GM19397 (cell line): Measurements from ENCODE around the gene ACOT12.
"Not testable (repeated sequence)": the region's sequence is repeated elsewhere in the genome, so short reads cannot be mapped to it uniquely, and the experiment has no call there.

Experiments
- ATAC-seq: cut with Tn5 transposase; IDR thresholded peaks from one replicate; pipeline ENCODE4 v1.9.1; 2021; ENCODE audit warnings: mild to moderate bottlenecking, moderate library complexity; ENCODE audit not compliant: unreplicated experiment

Gene ACOT12

GRCh38 chr5:81393783-81394718, at the start of gene ACOT12:
Gene ACOT12 (minus strand): TSS chr5:81394134. CDS start chr5:81394114, 20 bp downstream.
- no peak for ATAC-seq

- ATAC-seq: no peak
Observed at GRCh38 chr5:81435023-81435422, 41.1 kb upstream of the ACOT12 start.

- ATAC-seq: no peak
Observed at GRCh38 chr5:81429985-81430384, 36.1 kb upstream of the ACOT12 start.

- no peak for ATAC-seq
Observed at GRCh38 chr5:81429363-81429762, 35.4 kb upstream of the ACOT12 start.

DNA sequence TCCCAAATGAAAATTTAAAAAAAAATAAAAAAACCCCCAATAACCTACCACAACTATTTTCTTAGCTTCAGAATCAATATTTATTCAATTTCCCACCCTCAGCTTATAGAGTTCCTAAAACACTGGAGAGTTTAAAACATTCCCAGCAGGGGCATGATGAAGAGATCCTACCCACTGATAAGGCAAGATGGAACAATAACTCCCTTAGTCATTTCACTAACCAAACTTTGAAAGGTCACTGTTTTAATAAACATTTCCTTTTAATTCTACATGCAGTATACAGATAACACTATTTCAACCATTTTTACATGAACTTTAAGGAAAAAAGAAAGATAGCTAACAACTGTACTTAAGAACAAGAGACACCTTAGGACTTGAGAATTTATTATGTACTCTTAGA, 34.9 kb upstream of the ACOT12 start:
- no peak for ATAC-seq

GRCh38 chr5:81428446-81428845, 34.5 kb upstream of the ACOT12 start:
- no peak for ATAC-seq

DNA sequence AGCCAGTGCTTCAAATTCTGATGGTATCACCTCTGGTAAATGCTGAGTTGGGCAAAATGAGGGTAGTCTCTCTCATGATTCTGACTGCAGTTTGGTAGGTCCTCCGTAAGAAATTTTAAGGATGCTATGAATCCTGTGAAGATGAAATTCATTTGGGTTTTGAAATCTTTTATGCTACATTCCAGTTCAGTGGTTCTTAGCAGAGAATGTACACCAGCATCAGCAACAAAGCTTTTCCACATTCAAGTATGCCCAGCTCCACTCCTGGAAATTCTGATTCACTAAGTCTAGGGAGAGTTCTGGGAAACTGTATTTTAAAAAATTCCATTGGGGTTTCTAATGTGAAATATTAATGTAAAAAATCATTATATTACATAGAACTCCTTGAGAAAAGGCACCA, 33.6 kb upstream of the ACOT12 start:
- no peak for ATAC-seq

GRCh38 chr5:81426359-81427030, 32.6 kb upstream of the ACOT12 start:
- no peak for ATAC-seq

DNA sequence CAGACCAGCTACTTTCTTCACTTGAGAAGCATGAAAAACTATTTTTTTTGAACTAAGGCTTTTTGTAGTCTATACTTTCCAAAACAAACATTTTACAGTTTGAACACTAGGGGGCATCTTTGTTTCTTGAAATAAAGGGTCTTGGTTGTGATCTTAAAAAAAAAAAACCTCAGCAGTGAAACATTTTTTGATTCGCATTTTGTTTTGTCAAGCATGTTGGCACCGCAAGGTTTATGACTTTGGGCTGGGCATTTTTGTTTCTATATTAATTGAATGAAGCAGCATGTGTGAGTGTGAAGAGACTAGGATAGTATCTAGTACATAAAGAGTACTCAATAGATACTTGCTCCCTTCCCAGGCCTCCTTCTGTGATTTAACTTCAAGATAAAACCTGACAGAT, 31.6 kb upstream of the ACOT12 start:
- ATAC-seq: no peak

- ATAC-seq: no peak
Observed at GRCh38 chr5:81424728-81425127, 30.8 kb upstream of the ACOT12 start.

DNA sequence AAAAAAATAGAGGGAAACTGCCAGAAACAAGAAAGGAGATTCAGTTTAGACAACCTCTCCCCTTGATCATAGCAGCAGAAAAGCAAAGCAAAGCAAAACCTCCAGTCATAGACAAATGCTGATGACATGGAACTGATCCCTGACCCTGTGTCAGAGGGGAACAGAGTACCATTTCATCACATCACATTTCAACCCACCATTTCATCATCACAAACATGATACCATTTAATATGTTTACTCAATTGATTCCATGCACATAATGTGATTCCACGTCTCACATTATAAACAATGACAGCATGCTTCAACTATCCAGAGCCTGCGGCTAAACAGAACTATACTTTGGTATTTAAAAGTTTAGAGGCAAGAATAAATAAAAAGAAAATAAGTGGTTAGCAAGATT, 28.7 kb upstream of the ACOT12 start:
- no peak for ATAC-seq

GRCh38 chr5:81420039-81420667, 26.2 kb upstream of the ACOT12 start:
- no peak for ATAC-seq

- no peak for ATAC-seq
Observed at GRCh38 chr5:81418606-81419005, 24.7 kb upstream of the ACOT12 start.

DNA sequence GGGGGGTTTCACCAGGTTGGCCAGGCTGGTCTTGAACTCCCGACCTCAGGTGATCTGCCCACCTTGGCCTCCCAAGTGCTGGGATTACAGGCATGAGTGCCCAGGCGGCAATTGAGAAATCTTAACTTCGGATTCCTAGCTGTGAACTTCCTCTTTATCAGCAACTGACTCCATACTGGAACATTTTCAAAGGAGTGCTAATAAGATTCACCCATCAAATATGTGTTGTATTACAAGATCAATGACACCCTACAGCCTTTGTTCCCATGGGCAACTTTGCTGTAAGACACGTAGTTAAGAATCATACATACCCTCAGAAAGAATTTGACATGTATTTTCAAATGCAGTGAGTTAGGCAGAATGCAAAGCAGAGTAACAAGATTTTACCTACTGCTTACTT, 23.1 kb upstream of the ACOT12 start:
- ATAC-seq: no peak

- ATAC-seq: no peak
Observed at GRCh38 chr5:81409896-81410295, 16.0 kb upstream of the ACOT12 start.

GRCh38 chr5:81409361-81409760, 15.4 kb upstream of the ACOT12 start:
- ATAC-seq: no peak

GRCh38 chr5:81408496-81408895, 14.6 kb upstream of the ACOT12 start:
- no peak for ATAC-seq

DNA sequence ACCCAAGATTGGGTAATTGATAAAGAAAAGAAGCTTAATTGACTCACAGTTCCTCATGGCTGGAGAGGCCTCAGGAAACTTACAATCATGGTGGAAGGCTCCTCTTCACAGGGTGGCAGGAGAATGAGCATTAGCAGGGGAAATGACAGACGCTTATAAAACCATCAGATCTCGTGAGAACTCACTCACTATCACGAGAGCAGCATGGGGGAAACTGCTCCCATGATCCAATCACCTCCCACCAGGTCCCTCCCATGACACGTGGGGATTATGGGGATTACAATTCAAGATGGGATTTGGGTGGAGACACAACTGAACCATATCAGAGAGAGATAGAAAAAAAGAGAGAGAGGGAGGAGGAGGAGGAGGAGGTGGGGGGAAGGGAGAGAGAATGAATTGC, 13.9 kb upstream of the ACOT12 start:
- ATAC-seq: not testable (repeated sequence)

DNA sequence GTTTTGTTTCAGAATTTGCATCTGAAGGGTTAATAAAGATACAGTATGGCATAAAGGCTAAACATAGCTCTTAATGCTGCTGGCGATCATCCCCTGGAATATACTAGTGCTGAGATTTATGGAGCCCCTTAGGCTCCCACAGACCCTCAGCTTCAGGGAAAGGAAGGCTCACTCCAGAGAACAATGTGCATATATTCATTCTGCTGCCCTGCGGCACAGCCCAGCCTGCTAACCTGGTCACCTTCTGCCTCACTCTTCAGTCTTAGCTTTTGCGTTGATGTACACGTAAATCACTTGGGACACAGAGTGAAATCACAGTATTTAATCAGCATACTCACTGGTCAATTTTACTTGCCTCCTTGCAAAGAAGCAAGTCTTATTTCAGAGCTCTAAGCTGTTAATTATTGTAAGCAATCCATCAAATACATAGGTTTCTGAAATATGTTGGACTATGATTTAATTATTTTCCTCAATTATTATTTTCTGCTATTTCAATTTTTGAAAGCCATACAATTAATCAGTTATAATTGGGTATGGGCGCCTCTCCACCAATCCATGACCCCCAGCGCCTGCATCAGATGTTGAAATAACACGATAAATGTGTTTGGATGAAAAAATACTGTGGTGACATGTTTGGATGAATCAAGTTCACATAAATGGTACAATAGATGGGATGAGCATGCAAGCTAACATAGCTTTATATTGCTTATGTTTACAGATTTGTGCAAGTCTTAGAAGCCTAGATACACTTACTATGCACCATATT, 11.4 kb upstream of the ACOT12 start:
- ATAC-seq: no peak

DNA sequence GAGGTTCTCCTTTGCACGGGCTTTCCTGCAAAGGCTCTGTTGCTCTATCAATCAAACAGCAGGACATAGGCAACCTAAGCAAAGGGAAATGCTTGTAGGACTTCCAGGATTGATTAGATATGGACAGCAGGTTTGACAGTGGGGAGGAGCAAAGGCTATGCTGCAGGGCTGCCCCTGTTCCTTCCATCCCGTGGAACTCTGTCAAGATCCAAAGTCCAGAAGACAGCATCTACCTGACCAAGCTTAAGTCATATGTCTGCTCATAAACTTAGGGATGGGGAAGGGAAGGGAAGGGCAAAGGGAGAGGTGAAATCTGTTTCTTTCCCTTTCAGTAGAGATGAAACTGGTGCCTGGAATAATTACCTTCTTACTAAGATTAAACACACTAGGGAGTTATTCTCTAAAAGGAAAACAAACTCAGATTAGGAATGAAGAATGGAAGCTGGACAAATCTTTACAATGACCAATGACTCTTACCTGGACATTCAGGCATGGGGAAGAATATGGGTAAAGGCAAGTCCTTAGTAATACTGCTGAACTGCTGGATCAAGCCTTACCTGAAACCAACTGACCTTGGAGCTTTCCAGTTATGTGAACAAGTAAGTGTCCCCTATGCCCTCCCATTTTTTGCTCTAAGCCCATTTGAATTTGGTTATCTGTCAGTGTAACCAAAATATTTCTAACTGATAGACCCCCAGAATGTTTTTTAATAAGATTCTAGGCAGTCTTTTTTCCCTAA, 8.4 kb upstream of the ACOT12 start:
- ATAC-seq: no peak
